ENCODE measurements around the gene NRG3. TPM values are rescaled to one million over a fixed set of nuclear protein-coding genes. Genes with fewer than 3 reads are reported as not detected.

The NRG3 gene
- total RNA-seq, 6 donors from 2014 or later: 0.44 to 2.7 (median 1.5) TPM; not detected in 1

GRCh38 chr10:82228701-82229100 lies 353.7 kb downstream of the NRG3 start:
- no peaks in the 10 kb centered on the region for H3K36me3 ChIP-seq
- no peaks in the 10 kb centered on the region for H3K27me3 ChIP-seq
- H3K4me3 ChIP-seq: no peak overlapping the region
- TF ChIP-seq CTCF (IDR thresholded peaks at IDR 0.05) (no peak), POLR2AphosphoS5 (IDR thresholded peaks at IDR 0.05) (no peak), POLR2A (IDR thresholded peaks at IDR 0.05) (no peak), EP300 (IDR thresholded peaks at IDR 0.05) (no peak)
- 81 to 85% methylated on average over 4 of the region's 4 CpGs for WGBS, 2 donors
- DNase-seq (no peak), ATAC-seq (ENCODE audit: low FRiP score in 2 of 2) (no peak)
- H3K27ac ChIP-seq: no peak overlapping the region
- H3K9me3 ChIP-seq: no peaks in the 10 kb centered on the region
- H3K4me1 ChIP-seq: no peaks in the 10 kb centered on the region

- 76 to 86% methylated on average over 4 of the region's 4 CpGs for WGBS, 2 donors
- TF ChIP-seq POLR2AphosphoS5 (IDR thresholded peaks at IDR 0.05): no peak
- no peak for TF ChIP-seq POLR2A (IDR thresholded peaks at IDR 0.05)
- TF ChIP-seq CTCF (IDR thresholded peaks at IDR 0.05): no peak
- TF ChIP-seq EP300 (IDR thresholded peaks at IDR 0.05): no peak
Measured at GRCh38 chr10:82234173-82234572, 359.2 kb downstream of the NRG3 start.

GRCh38 chr10:82236084-82236731 lies 361.2 kb downstream of the NRG3 start:
- no peaks in the 10 kb centered on the region for H3K27me3 ChIP-seq
- no peak for TF ChIP-seq POLR2A (IDR thresholded peaks at IDR 0.05)
- no peak for TF ChIP-seq CTCF (IDR thresholded peaks at IDR 0.05)
- no peak for TF ChIP-seq POLR2AphosphoS5 (IDR thresholded peaks at IDR 0.05)
- no peak for TF ChIP-seq EP300 (IDR thresholded peaks at IDR 0.05)
- no peak for ATAC-seq (ENCODE audit: low FRiP score in 2 of 2)
- DNase-seq: no peak
- H3K27ac ChIP-seq: no peak overlapping the region
- H3K9me3 ChIP-seq: no peaks in the 10 kb centered on the region
- 79 to 81% methylated on average over 4 of the region's 4 CpGs for WGBS, 2 donors
- H3K4me1 ChIP-seq: no peaks in the 10 kb centered on the region
- H3K4me3 ChIP-seq: no peak overlapping the region
- no peaks in the 10 kb centered on the region for H3K36me3 ChIP-seq

More at GRCh38 chr10:82234173-82234572, 359.2 kb downstream of the NRG3 start:
- ATAC-seq (ENCODE audit: low FRiP score in 2 of 2): no peak
- DNase-seq: no peak
- H3K4me3 ChIP-seq: no peak overlapping the region
- no peaks in the 10 kb centered on the region for H3K4me1 ChIP-seq
- H3K27me3 ChIP-seq: no peaks in the 10 kb centered on the region
- no peaks in the 10 kb centered on the region for H3K36me3 ChIP-seq
- H3K9me3 ChIP-seq: no peaks in the 10 kb centered on the region
- H3K27ac ChIP-seq: no peak overlapping the region

GRCh38 chr10:82238291-82238690 lies 363.3 kb downstream of the NRG3 start:
- DNase-seq (no peak), ATAC-seq (ENCODE audit: low FRiP score in 2 of 2) (no peak)
- no peak for TF ChIP-seq CTCF (IDR thresholded peaks at IDR 0.05)
- no peak for TF ChIP-seq POLR2A (IDR thresholded peaks at IDR 0.05)
- no peak for TF ChIP-seq EP300 (IDR thresholded peaks at IDR 0.05)
- no peak for TF ChIP-seq POLR2AphosphoS5 (IDR thresholded peaks at IDR 0.05)
- H3K4me3 ChIP-seq: no peak overlapping the region
- H3K4me1 ChIP-seq: peaks cover 0 to 2% (median 0%) of the 10 kb centered on the region in 4 donors
- H3K9me3 ChIP-seq: no peaks in the 10 kb centered on the region
- H3K27me3 ChIP-seq: no peaks in the 10 kb centered on the region
- WGBS, 2 donors: 70 to 81% methylated on average over 1 of the region's 1 CpG
- H3K36me3 ChIP-seq: no peaks in the 10 kb centered on the region
- H3K27ac ChIP-seq: no peak overlapping the region

GRCh38 chr10:82240408-82240807 lies 365.4 kb downstream of the NRG3 start:
- peaks cover 0 to 4% (median 0%) of the 10 kb centered on the region in 4 donors for H3K4me1 ChIP-seq
- H3K9me3 ChIP-seq: no peaks in the 10 kb centered on the region
- H3K27me3 ChIP-seq: no peaks in the 10 kb centered on the region
- TF ChIP-seq POLR2AphosphoS5 (IDR thresholded peaks at IDR 0.05) (no peak), POLR2A (IDR thresholded peaks at IDR 0.05) (no peak), EP300 (IDR thresholded peaks at IDR 0.05) (no peak), CTCF (IDR thresholded peaks at IDR 0.05) (no peak)
- DNase-seq (no peak), ATAC-seq (ENCODE audit: low FRiP score in 2 of 2) (no peak)
- no peak overlapping the region for H3K27ac ChIP-seq
- no peak overlapping the region for H3K4me3 ChIP-seq
- no peaks in the 10 kb centered on the region for H3K36me3 ChIP-seq
- WGBS, 2 donors: 79 to 89% methylated on average over 3 of the region's 3 CpGs

All from upper lobe of left lung (tissue), 6 donors.